HepG2 (cell line): Measurements from ENCODE around the gene EPB41L2. TPM values are rescaled to one million over a fixed set of nuclear protein-coding genes. Genes with fewer than 3 reads are reported as not detected.
A peak's percentile ranks its signal among the peaks of the same experiment; 100 is the strongest.

Experiments
- AGO2 ChIP-seq: fragments of 200-400 bp; formaldehyde crosslinking; optimal IDR thresholded peaks from 2 replicates; pipeline ENCODE3; 2017; ENCODE audit warnings: mild to moderate bottlenecking, low read depth, low read length, moderate library complexity
- DPF2 ChIP-seq: sonication (generic); formaldehyde crosslinking; IDR thresholded peaks from 2 replicates; pipeline ENCODE4 v1.4.0; 2020; ENCODE audit warnings: mild to moderate bottlenecking, low read depth, missing genetic modification reagents, borderline replicate concordance
- EZH2 ChIP-seq: conservative IDR thresholded peaks from 2 replicates; pipeline ENCODE4 v1.6.1; 2012; ENCODE audit warnings: mild to moderate bottlenecking, low read depth, low read length, moderate library complexity
- GRHL1 ChIP-seq: sonication (generic); formaldehyde crosslinking; conservative IDR thresholded peaks from 2 replicates; pipeline ENCODE4 v1.8.0; 2022; ENCODE audit warnings: missing genetic modification reagents
- KLF15 ChIP-seq: sonication (generic); formaldehyde crosslinking; IDR thresholded peaks from 2 replicates; pipeline ENCODE4 v1.8.1; 2023; ENCODE audit warnings: borderline replicate concordance, mild to moderate bottlenecking, inconsistent platforms, missing genetic modification reagents, mixed read lengths
- NFIB ChIP-seq: sonication (generic); formaldehyde crosslinking; IDR thresholded peaks from 2 replicates; pipeline ENCODE4 v1.9.0; 2021; ENCODE audit warnings: missing genetic modification reagents, mild to moderate bottlenecking, borderline replicate concordance
- ONECUT2 ChIP-seq: sonication (generic); formaldehyde crosslinking; IDR thresholded peaks from 2 replicates; pipeline ENCODE4 v1.4.0; 2020; ENCODE audit warnings: missing genetic modification reagents
- PITX1 ChIP-seq: sonication (generic); formaldehyde crosslinking; IDR thresholded peaks from 2 replicates; pipeline ENCODE4 v1.5.1; 2020; ENCODE audit warnings: mild to moderate bottlenecking, missing genetic modification reagents
- TBP ChIP-seq: sonication (generic); formaldehyde crosslinking; IDR thresholded peaks from 2 replicates; pipeline ENCODE4 v1.5.0; 2020; ENCODE audit warnings: missing genetic modification reagents
- TCF7L2 ChIP-seq: IDR thresholded peaks from 2 replicates; pipeline ENCODE4 v1.6.1; 2011; ENCODE audit warnings: mild to moderate bottlenecking, low read depth, low read length, moderate library complexity
- TRIM24 ChIP-seq: sonication (generic); formaldehyde crosslinking; IDR thresholded peaks from 2 replicates; pipeline ENCODE4 v1.8.0; 2022; ENCODE audit warnings: mild to moderate bottlenecking, missing genetic modification reagents
- USF2 ChIP-seq, 2 experiments: sonication (generic) in 1 of 2; formaldehyde crosslinking in 1 of 2; IDR thresholded peaks; 2 replicates each; pipeline versions ENCODE4 v1.5.1 to v1.6.1; 2011 to 2020; ENCODE audit warnings: borderline replicate concordance in 1 of 2, low read depth in 1 of 2, low read length in 1 of 2, mild to moderate bottlenecking in 1 of 2, missing genetic modification reagents in 1 of 2, moderate library complexity in 1 of 2
- XBP1 ChIP-seq: sonication (generic); formaldehyde crosslinking; IDR thresholded peaks from 2 replicates; pipeline ENCODE4 v1.5.0; 2020; ENCODE audit warnings: missing genetic modification reagents
- ZNF101 ChIP-seq: sonication (generic); formaldehyde crosslinking; IDR thresholded peaks from 2 replicates; pipeline ENCODE4 v1.4.0; 2020; ENCODE audit warnings: mild to moderate bottlenecking, low read depth, missing genetic modification reagents, borderline replicate concordance
- ZNF205 ChIP-seq: IDR thresholded peaks from 2 replicates; pipeline ENCODE4 v1.6.1; 2018; ENCODE audit warnings: missing biosample characterization, missing genetic modification reagents
- ZXDC ChIP-seq: sonication (generic); formaldehyde crosslinking; IDR thresholded peaks from 2 replicates; pipeline ENCODE4 v1.5.0; 2020; ENCODE audit warnings: mild to moderate bottlenecking, missing genetic modification reagents
- polyA plus RNA-seq, 8 experiments: library from polyadenylated mRNA; depleted of rRNA in 3 of 8; stranded (reverse) in 7 of 8; unstranded in 1 of 8; fragments of >200 nt; fragmentation: Illumina TruSeq in 4 of 8; extraction: Trizol in 4 of 8; gene quantifications; 2 replicates each; pipeline versions ENCODE4 v1.2.1 to v1.2.3, GENCODE V29; 2011 to 2016; ENCODE audit warnings: low read depth in 4 of 8, missing spikeins in 1 of 8, mixed read lengths in 1 of 8; ENCODE audit not compliant: insufficient read depth in 1 of 8
- total RNA-seq, 5 experiments: library from RNA; depleted of rRNA; stranded (reverse); fragments of >200 nt; fragmentation: Illumina TruSeq; extraction: Trizol; gene quantifications; 2 replicates each; pipeline ENCODE4 v1.2.3, GENCODE V29; 2016; ENCODE audit warnings: low read depth in 1 of 5

The EPB41L2 gene
- total and polyA plus RNA-seq, 2 of the 13 experiments (the other 11 are each of a cell fraction or from before 2014, with no cell fraction given): 41.7 to 56.4 TPM

GRCh38 chr6:130815200-130816071, 247.6 kb downstream of the EPB41L2 start (continued):
- TF ChIP-seq USF2 (IDR thresholded peaks at IDR 0.05; ENCODE audit: low read depth, low read length): no peak
- peak; percentile 51; the same call in 1 of the 2 replicates for TF ChIP-seq USF2 (CRISPR knock-in tag; IDR thresholded peaks at IDR 0.05; ENCODE audit: borderline replicate concordance)
- TF ChIP-seq AGO2: no peak
- TF ChIP-seq PITX1 (CRISPR knock-in tag): peak; percentile 100
- TF ChIP-seq TBP: no peak
- no peak for TF ChIP-seq EZH2
- TF ChIP-seq ONECUT2: peak; percentile 65
- TF ChIP-seq ZXDC (CRISPR knock-in tag): no peak
- peak; percentile 68 for TF ChIP-seq TCF7L2
- TF ChIP-seq TRIM24 (CRISPR knock-in tag): no peak
- TF ChIP-seq DPF2: peak; percentile 82
- TF ChIP-seq XBP1 (CRISPR knock-in tag): no peak
- TF ChIP-seq ZNF205: 0 out of 2 replicates have a peak, but pooled peaks have one; percentile 19
- no peak for TF ChIP-seq KLF15 (CRISPR knock-in tag)
- TF ChIP-seq GRHL1 (CRISPR knock-in tag): no peak
- TF ChIP-seq ZNF101 (CRISPR knock-in tag): 0 out of 2 replicates have a peak, but pooled peaks have one; percentile 58
- no peak for TF ChIP-seq NFIB (CRISPR knock-in tag)
